ENCODE results near the gene SERPINA4.

- TF ChIP-seq CTCF (IDR thresholded peaks at IDR 0.05 in 4 of 5, conservative IDR thresholded peaks at IDR 0.05 in 1 of 5): no peak
- TF ChIP-seq POLR2A (IDR thresholded peaks at IDR 0.05): no peak
These were observed 11.2 kb upstream of the SERPINA4 start for GRCh38 chr14:94550041-94550440.
